ENCODE data around the gene TAT.

- no peak for TF ChIP-seq CTCF (IDR thresholded peaks at IDR 0.05)
- no peak for TF ChIP-seq POLR2A (IDR thresholded peaks at IDR 0.05)
Measured at GRCh38 chr16:71609066-71609465, 32.2 kb upstream of the TAT start.

All from adrenal gland (tissue), 5 donors.